H1 (cell line): ENCODE measurements around the gene CMTM1. TPM values are rescaled to one million over a fixed set of nuclear protein-coding genes. Genes with fewer than 3 reads are reported as not detected.

ENCODE experiments used
- CTCF ChIA-PET: fragments of 300-600 bp; sonication (Branson Sonifier 250); formaldehyde crosslinking; loops from one replicate; lab custom pipeline; 2021; ENCODE audit not compliant: partially characterized antibody; lab: Charles Lee
- POLR2A ChIA-PET: fragments of 300-600 bp; sonication (Branson Sonifier 250); formaldehyde crosslinking; loops from one replicate; lab custom pipeline; 2021; ENCODE audit warnings: inconsistent platforms; ENCODE audit not compliant: partially characterized antibody; lab: Charles Lee
- DNase-seq, 2 experiments: peaks; one replicate each; pipeline versions ENCODE4 v3.0.0 to v3.0.0-alpha.2; 2010 to 2022; ENCODE audit warnings: low spot score in 2 of 2, low read depth in 1 of 2, mixed read lengths in 1 of 2
- FAIRE-seq: peaks from 2 replicates; lab custom pipeline; 2011; peaks lifted over from hg19 to GRCh38; lab: Jason Lieb, UNC
- H2AFZ ChIP-seq: 2 replicates; pipeline ENCODE4 v1.8.1; 2012; ENCODE audit warnings: low read length, inconsistent platforms
- H2AK5ac ChIP-seq: 2 replicates; pipeline ENCODE4 v1.6.1; 2013; ENCODE audit warnings: low read depth, low read length
- H2BK120ac ChIP-seq: replicated peaks from 2 replicates; pipeline ENCODE3; 2013; ENCODE audit warnings: low read depth, low read length, inconsistent platforms
- H2BK12ac ChIP-seq: 2 replicates; pipeline ENCODE4 v1.6.1; 2013; ENCODE audit warnings: low read depth, low read length
- H2BK15ac ChIP-seq: 2 replicates; pipeline ENCODE4 v1.6.1; 2013; ENCODE audit warnings: low read length
- H2BK20ac ChIP-seq: 2 replicates; pipeline ENCODE4 v1.6.1; 2013; ENCODE audit warnings: low read length
- H2BK5ac ChIP-seq: 2 replicates; pipeline ENCODE4 v1.6.1; 2013; ENCODE audit warnings: low read depth, low read length
- H3K14ac ChIP-seq: 2 replicates; pipeline ENCODE4 v1.6.1; 2013; ENCODE audit warnings: inconsistent platforms; ENCODE audit not compliant: insufficient read length
- H3K18ac ChIP-seq: 2 replicates; pipeline ENCODE4 v1.6.1; 2013; ENCODE audit warnings: low read length; ENCODE audit errors: extremely low read depth
- H3K23ac ChIP-seq: 2 replicates; pipeline ENCODE4 v1.6.1; 2013; ENCODE audit warnings: inconsistent platforms; ENCODE audit not compliant: insufficient read length
- H3K23me2 ChIP-seq: 2 replicates; pipeline ENCODE4 v1.6.1; 2013; ENCODE audit warnings: low read depth, low read length
- H3K27ac ChIP-seq: 2 replicates; pipeline ENCODE4 v1.6.1; 2011; ENCODE audit warnings: low read depth, low read length, inconsistent platforms
- H3K27me3 ChIP-seq, 4 experiments: replicated peaks in 1 of 4; 1 replicate in 1 of 4; 2 replicates in 3 of 4; pipeline versions ENCODE4 v1.6.1 to v1.8.1; 2011 to 2013; ENCODE audit warnings: low read length in 3 of 4, mild to moderate bottlenecking in 3 of 4, inconsistent platforms in 2 of 4, mixed read lengths in 2 of 4, moderate library complexity in 1 of 4; ENCODE audit not compliant: control insufficient read depth in 3 of 4, insufficient read depth in 3 of 4; ENCODE audit errors: extremely low read depth in 1 of 4
- H3K36me3 ChIP-seq, 4 experiments: 2 replicates each; pipeline versions ENCODE4 v1.6.1 to v1.8.1; 2011 to 2013; ENCODE audit warnings: mild to moderate bottlenecking in 4 of 4, low read length in 3 of 4, moderate library complexity in 2 of 4, control low read depth in 1 of 4, inconsistent platforms in 1 of 4; ENCODE audit not compliant: insufficient read depth in 4 of 4, control insufficient read depth in 2 of 4
- H3K4ac ChIP-seq: replicated peaks from 2 replicates; pipeline ENCODE3; 2013; ENCODE audit warnings: low read length, low read depth, mixed read lengths, inconsistent platforms; ENCODE audit not compliant: insufficient read length
- H3K4me1 ChIP-seq, 4 experiments: replicated peaks in 1 of 4; 1 replicate in 1 of 4; 2 replicates in 3 of 4; pipeline versions ENCODE4 v1.6.1 to v1.8.1; 2011 to 2013; ENCODE audit warnings: low read length in 3 of 4, inconsistent platforms in 2 of 4, mixed read lengths in 1 of 4; ENCODE audit not compliant: insufficient read depth in 4 of 4, control insufficient read depth in 3 of 4
- H3K4me2 ChIP-seq, 2 experiments: 2 replicates each; pipeline versions ENCODE4 v1.6.1 to v1.8.1; 2011 to 2013; ENCODE audit warnings: low read depth in 2 of 2, low read length in 2 of 2, control low read depth in 1 of 2, inconsistent platforms in 1 of 2, mild to moderate bottlenecking in 1 of 2; ENCODE audit not compliant: insufficient read depth in 1 of 2
- H3K4me3 ChIP-seq, 4 experiments: fragments of 200-600, 300-600 bp in 1 of 4; sonication (generic), shearing (Covaris generic), sonication (Bioruptor Twin) in 1 of 4; 2 replicates each; pipeline versions ENCODE4 v1.5.1 to v1.8.1; 2011 to 2016; ENCODE audit warnings: low read length in 4 of 4, low read depth in 3 of 4, control low read depth in 2 of 4, inconsistent platforms in 2 of 4, mild to moderate bottlenecking in 2 of 4, mixed read lengths in 1 of 4, moderate library complexity in 1 of 4; ENCODE audit not compliant: insufficient read depth in 2 of 4; ENCODE audit errors: extremely low read depth in 1 of 4
- H3K56ac ChIP-seq: replicated peaks from 2 replicates; pipeline ENCODE3; 2013; ENCODE audit warnings: low read depth, mild to moderate bottlenecking, mixed read lengths, low read length, inconsistent platforms; ENCODE audit not compliant: insufficient read length
- H3K79me1 ChIP-seq: 2 replicates; pipeline ENCODE4 v1.6.1; 2013; ENCODE audit warnings: low read depth, low read length, control low read depth
- H3K79me2 ChIP-seq, 2 experiments: 2 replicates each; pipeline versions ENCODE4 v1.6.1 to v1.8.1; 2012 to 2013; ENCODE audit warnings: low read length in 2 of 2, mild to moderate bottlenecking in 2 of 2, inconsistent platforms in 1 of 2; ENCODE audit not compliant: insufficient read depth in 2 of 2, control insufficient read depth in 1 of 2
- H3K9ac ChIP-seq, 4 experiments: replicated peaks in 1 of 4; 1 replicate in 1 of 4; 2 replicates in 3 of 4; pipeline versions ENCODE4 v1.6.1 to v1.8.1; 2011 to 2013; ENCODE audit warnings: low read depth in 3 of 4, low read length in 3 of 4, control low read depth in 2 of 4, mild to moderate bottlenecking in 2 of 4, moderate library complexity in 2 of 4, inconsistent platforms in 1 of 4; ENCODE audit errors: extremely low read depth in 1 of 4
- H3K9me3 ChIP-seq, 2 experiments: 2 replicates each; pipeline versions ENCODE4 v1.6.1 to v1.8.1; 2012 to 2013; ENCODE audit warnings: mild to moderate bottlenecking in 2 of 2, moderate library complexity in 2 of 2, control low read depth in 1 of 2, inconsistent platforms in 1 of 2, low read depth in 1 of 2, low read length in 1 of 2, mixed read lengths in 1 of 2; ENCODE audit not compliant: insufficient read depth in 2 of 2
- H4K20me1 ChIP-seq, 2 experiments: replicated peaks in 1 of 2; 2 replicates each; pipeline versions ENCODE3 to v1.8.1; 2011 to 2013; ENCODE audit warnings: inconsistent platforms in 2 of 2, low read length in 2 of 2, mild to moderate bottlenecking in 1 of 2; ENCODE audit not compliant: insufficient read depth in 2 of 2, control insufficient read depth in 1 of 2
- H4K5ac ChIP-seq: 2 replicates; pipeline ENCODE4 v1.6.1; 2013; ENCODE audit warnings: low read length, low read depth, mixed read lengths, inconsistent platforms; ENCODE audit not compliant: insufficient read length
- H4K8ac ChIP-seq: 2 replicates; pipeline ENCODE4 v1.8.0; 2013; ENCODE audit warnings: mild to moderate bottlenecking, moderate library complexity, low read length, inconsistent platforms; ENCODE audit not compliant: insufficient read depth; ENCODE audit errors: extremely low read depth
- H4K91ac ChIP-seq: replicated peaks from 2 replicates; pipeline ENCODE3; 2013; ENCODE audit warnings: low read length, mixed read lengths, inconsistent platforms; ENCODE audit not compliant: insufficient read length
- SIN3A ChIP-seq, 2 experiments: IDR thresholded peaks in 1 of 2; conservative IDR thresholded peaks in 1 of 2; 2 replicates each; pipeline ENCODE4 v1.6.1; 2011 to 2012; ENCODE audit warnings: low read length in 2 of 2, improper control_type of control experiment in 1 of 2, low read depth in 1 of 2, mild to moderate bottlenecking in 1 of 2
- WGBS, 2 experiments: shearing (Covaris generic) in 1 of 2; methylation state at CpG; one replicate each; pipeline versions ENCODE4 v1.1.6 to v1.1.7; 2013 to 2015; ENCODE audit warnings: low lambda C conversion rate in 2 of 2, mixed read lengths in 2 of 2, inconsistent platforms in 1 of 2, low coverage in 1 of 2, missing lambda C conversion rate in 1 of 2; ENCODE audit not compliant: insufficient replicate concordance in 2 of 2, insufficient coverage in 1 of 2, insufficient read length in 1 of 2; ENCODE audit errors: extremely low coverage in 1 of 2, missing lambda C conversion rate in 1 of 2; 5-methylcytosine and 5-hydroxymethylcytosine counted together
- polyA plus RNA-seq, 7 experiments: library from polyadenylated mRNA; depleted of rRNA in 3 of 7; stranded (reverse) in 5 of 7; unstranded in 2 of 7; fragments of >200 nt in 5 of 7; fragments of 200-250 nt in 2 of 7; gene quantifications; 1 replicate in 5 of 7; 2 replicates in 1 of 7; 4 replicates in 1 of 7; pipeline versions ENCODE4 v1.2.1 to v1.2.3, GENCODE V29; 2011 to 2013; ENCODE audit warnings: missing spikeins in 2 of 7, mixed read lengths in 2 of 7
- total RNA-seq: library from RNA; stranded (reverse); fragmentation: NEBNext Ultra II Directional; extraction: Animal tissue kit (Norgen Biotek cat#: 25700); gene quantifications from 2 replicates; pipeline ENCODE4 v1.2.1, GENCODE V29; 2021

CMTM1 gene
- total and polyA plus RNA-seq, 2 of the 8 experiments (the other 6 are each of a cell fraction or from before 2014, with no cell fraction given): 1.2 to 2.0 TPM

- Histone ChIP-seq H2BK12ac (no peak overlapping the region), H2BK20ac (no peak overlapping the region), H3K18ac (no peak overlapping the region), H3K79me1 (no peaks in the 10 kb centered on the region), H3K4me1 (no peaks in the 10 kb centered on the region), H3K79me2 (no peaks in the 10 kb centered on the region), H2BK120ac (no peak overlapping the region), H3K36me3 (no peaks in the 10 kb centered on the region), H3K4me3 (no peak overlapping the region), H3K27me3 (no peaks in the 10 kb centered on the region), H4K5ac (no peak overlapping the region), H3K9ac (no peak overlapping the region), H3K23ac (no peak overlapping the region), H3K56ac (no peak overlapping the region), H4K20me1 (no peaks in the 10 kb centered on the region), H3K27ac (no peak overlapping the region), H2BK15ac (no peak overlapping the region), H2BK5ac (no peak overlapping the region), H4K8ac (no peak overlapping the region), H3K4ac (no peak overlapping the region), H3K23me2 (no peaks in the 10 kb centered on the region), H3K14ac (no peak overlapping the region), H4K91ac (no peak overlapping the region), H3K4me2 (no peak overlapping the region), H2AFZ (no peak overlapping the region), H3K9me3 (no peaks in the 10 kb centered on the region), H2AK5ac (no peak overlapping the region)
- DNase-seq (no peak), FAIRE-seq (no peak)
- CTCF ChIA-PET: interaction anchor here (0.8 to 3.2 kb wide), 10 partner anchors 7 to 152 kb away, joined by 3 to 19 read pairs (median 4); partner anchors contain the start of gene CKLF
- 92% methylated on average over 11 of the region's 11 CpGs; no CpG with 5 or more reads in 1 of the 2 experiments for WGBS, 2 experiments
- no peak for TF ChIP-seq SIN3A (conservative IDR thresholded peaks at IDR 0.05 in 1 of 2, IDR thresholded peaks at IDR 0.05 in 1 of 2; ENCODE audit: low read depth in 1 of 2, low read length in 2 of 2)
- POLR2A ChIA-PET: interaction anchor here (0.6 to 1.9 kb wide), 4 partner anchors 11 to 212 kb away, joined by 3 to 8 read pairs (median 4); no protein-coding TSS in a partner anchor
Observed at GRCh38 chr16:66522816-66523590, 43.2 kb upstream of the CMTM1 start.
